Measurements from ENCODE around the gene MOSPD3. TPM values are rescaled to one million over a fixed set of nuclear protein-coding genes. Genes with fewer than 3 reads are reported as not detected.

Gene MOSPD3
- total and polyA plus RNA-seq, 10 of the 15 experiments (the other 5 are each of a cell fraction or from before 2014, with no cell fraction given): 0.61 to 13.6 (median 4.1) TPM

GRCh38 chr7:100567751-100568175 lies 44.6 kb upstream of the MOSPD3 start:
- H3K4me1 ChIP-seq (ENCODE audit: control insufficient read depth, insufficient read depth, low read length): peaks cover 30% of the 10 kb centered on the region
- RAD21 ChIA-PET (ENCODE audit: unreplicated experiment): no interaction called here
- no peaks in the 10 kb centered on the region for H3K27me3 ChIP-seq (replicated peaks in 1 of 2; ENCODE audit: control insufficient read depth in 2 of 2, insufficient read depth in 2 of 2, low read length in 1 of 2)
- POLR2A ChIA-PET: no interaction called here
- CTCF ChIA-PET: interaction anchor here (1.1 to 12.6 kb wide), 3 partner anchors 18 to 124 kb away, joined by 3 to 190 read pairs (median 5); partner anchors contain the start of genes FBXO24 and LRCH4
- H3K79me2 ChIP-seq (ENCODE audit: control insufficient read depth, insufficient read depth, low read length): no peaks in the 10 kb centered on the region
- no peaks in the 10 kb centered on the region for H3K9me3 ChIP-seq (replicated peaks; ENCODE audit: control insufficient read depth, insufficient read depth, low read length)
- no peaks in the 10 kb centered on the region for H4K20me1 ChIP-seq (ENCODE audit: control insufficient read depth, insufficient read depth)
- WGBS (ENCODE audit: insufficient coverage, insufficient replicate concordance, low lambda C conversion rate, missing lambda C conversion rate): 2% methylated on average over 3 of the region's 3 CpGs
- DNase-seq (ENCODE audit: low read depth, low spot score) (no peak), ATAC-seq (peak; percentile 32), FAIRE-seq (no peak)
- no peak overlapping the region for H2AFZ ChIP-seq (ENCODE audit: control insufficient read depth, low read depth, low read length)
- H3K4me2 ChIP-seq (ENCODE audit: control insufficient read depth, insufficient read depth): no peak overlapping the region
- BruUV-seq (replicated peaks): no TSS peak
- H3K4me3 ChIP-seq: no peak overlapping the region
- peaks cover 10 to 14% of the 10 kb centered on the region in 2 experiments; a peak in 3 of 4 replicates for H3K36me3 ChIP-seq (ENCODE audit: control insufficient read depth in 2 of 2, insufficient read depth in 2 of 2, low read length in 1 of 2)
- H3K27ac ChIP-seq (ENCODE audit: control insufficient read depth, insufficient read depth): no peak overlapping the region
- SMC1A ChIA-PET (ENCODE audit: uncharacterized antibody, unreplicated experiment): interaction anchor here (0.9 kb wide), 1 partner anchor 19 kb away, joined by 3 read pairs; the partner anchor contains the start of gene FBXO24
- in situ Hi-C loops (cut with MboI) (no loop called here), intact Hi-C loops (cut with micrococcal nuclease; ENCODE audit: unreplicated experiment) (no loop called here)
- H3K9ac ChIP-seq (ENCODE audit: control insufficient read depth, insufficient read depth, low read length): no peak overlapping the region
- no peak for TF ChIP-seq ATF2 (IDR thresholded peaks at IDR 0.05; ENCODE audit: low read length)
- no peak for TF ChIP-seq ZNF207 (IDR thresholded peaks at IDR 0.05; ENCODE audit: borderline replicate concordance)
- TF ChIP-seq FOXM1 (IDR thresholded peaks at IDR 0.05; ENCODE audit: low read depth, low read length): no peak
- no peak for TF ChIP-seq EP300 (IDR thresholded peaks at IDR 0.05; ENCODE audit: borderline replicate concordance in 1 of 2, control insufficient read depth in 1 of 2, low read depth in 2 of 2, low read length in 2 of 2)
- no peak for TF ChIP-seq TARDBP (IDR thresholded peaks at IDR 0.05; ENCODE audit: borderline replicate concordance)
- no peak for TF ChIP-seq BRCA1 (IDR thresholded peaks at IDR 0.05; ENCODE audit: low read depth, low read length)
- 0 out of 2 replicates have a peak, but pooled peaks have one; percentile 6 for TF ChIP-seq SPI1 (IDR thresholded peaks at IDR 0.05; ENCODE audit: borderline replicate concordance, insufficient read depth, low read depth, low read length)
- peak; percentile 74 for TF ChIP-seq MEF2B (IDR thresholded peaks at IDR 0.05; ENCODE audit: partially characterized antibody, poor library complexity, severe bottlenecking)
- no peak for TF ChIP-seq E2F4 (IDR thresholded peaks at IDR 0.05; ENCODE audit: low read depth, low read length)
- no peak for TF ChIP-seq RAD51 (IDR thresholded peaks at IDR 0.05)
- TF ChIP-seq MTA3 (IDR thresholded peaks at IDR 0.05; ENCODE audit: borderline replicate concordance, low read length): peak; percentile 30; the same call in 1 of the 2 replicates
- TF ChIP-seq PKNOX1 (IDR thresholded peaks at IDR 0.05): peak; percentile 21; the same call in 1 of the 2 replicates
- TF ChIP-seq IRF4 (IDR thresholded peaks at IDR 0.05; ENCODE audit: low read depth, low read length): no peak
- TF ChIP-seq BHLHE40 (IDR thresholded peaks at IDR 0.05; ENCODE audit: borderline replicate concordance in 1 of 2, low read depth in 2 of 2, low read length in 1 of 2): no peak
- no peak for TF ChIP-seq STAT3 (IDR thresholded peaks at IDR 0.05; ENCODE audit: low read depth, low read length)
- TF ChIP-seq NR2F1 (conservative IDR thresholded peaks at IDR 0.05): 0 out of 2 replicates have a peak, but pooled peaks have one; percentile 31
- TF ChIP-seq KAT2A (conservative IDR thresholded peaks at IDR 0.05; ENCODE audit: control insufficient read depth, low read depth, low read length): no peak
- TF ChIP-seq BMI1 (IDR thresholded peaks at IDR 0.05; ENCODE audit: borderline replicate concordance): peak; percentile 70
- no peak for TF ChIP-seq SMAD1 (IDR thresholded peaks at IDR 0.05; ENCODE audit: low read depth, partially characterized antibody)
- no peak for TF ChIP-seq CBX3 (IDR thresholded peaks at IDR 0.05; ENCODE audit: borderline replicate concordance, low read depth)
- TF ChIP-seq RB1 (IDR thresholded peaks at IDR 0.05; ENCODE audit: borderline replicate concordance): no peak
- no peak for TF ChIP-seq HDGF (IDR thresholded peaks at IDR 0.05)
- TF ChIP-seq PML (IDR thresholded peaks at IDR 0.05; ENCODE audit: low read length): peak; percentile 59; the same call in 1 of the 2 replicates
